Mucosa of stomach (tissue), 1 donor: Measurements from ENCODE around the gene CHKB.
A peak's percentile ranks its signal among the peaks of the same experiment; 100 is the strongest.

ENCODE experiments used
- H3K27me3 ChIP-seq: one replicate; pipeline ENCODE4 v1.7.0; 2013; ENCODE audit warnings: mild to moderate bottlenecking, low read length; ENCODE audit not compliant: control insufficient read depth, insufficient read depth
- H3K36me3 ChIP-seq: one replicate; pipeline ENCODE4 v1.7.0; 2013; ENCODE audit warnings: low read length; ENCODE audit not compliant: control insufficient read depth, insufficient read depth
- H3K4me1 ChIP-seq: one replicate; pipeline ENCODE4 v1.7.0; 2013; ENCODE audit warnings: mild to moderate bottlenecking, low read length; ENCODE audit not compliant: control insufficient read depth, insufficient read depth
- H3K4me3 ChIP-seq: one replicate; pipeline ENCODE4 v1.7.0; 2013; ENCODE audit warnings: low read length
- H3K9ac ChIP-seq: one replicate; pipeline ENCODE4 v1.7.0; 2013; ENCODE audit warnings: mild to moderate bottlenecking, low read length, moderate library complexity
- H3K9me3 ChIP-seq: one replicate; pipeline ENCODE4 v1.7.0; 2013; ENCODE audit warnings: mild to moderate bottlenecking, low read length, moderate library complexity; ENCODE audit not compliant: control insufficient read depth
- donor health status: Pancreatic carcinoma.

The CHKB gene

GRCh38 chr22:50573491-50574382 is 8.9 kb downstream of the CHKB start:
- Histone ChIP-seq H3K9me3 (no peaks in the 10 kb centered on the region), H3K27me3 (peaks cover 7% of the 10 kb centered on the region), H3K9ac (no peak overlapping the region), H3K4me1 (peaks cover 19% of the 10 kb centered on the region), H3K36me3 (no peaks in the 10 kb centered on the region), H3K4me3 (no peak overlapping the region)

GRCh38 chr22:50572965-50573364 is 9.7 kb downstream of the CHKB start:
- Histone ChIP-seq H3K9me3 (no peaks in the 10 kb centered on the region), H3K4me3 (no peak overlapping the region), H3K4me1 (peaks cover 19% of the 10 kb centered on the region), H3K9ac (no peak overlapping the region), H3K36me3 (no peaks in the 10 kb centered on the region), H3K27me3 (peaks cover 6% of the 10 kb centered on the region)

- H3K4me3 ChIP-seq, result no peak overlapping the region
- no peaks in the 10 kb centered on the region for H3K36me3 ChIP-seq
- H3K4me1 ChIP-seq, result peaks cover 22% of the 10 kb centered on the region
- H3K9ac ChIP-seq, result no peak overlapping the region
- no peaks in the 10 kb centered on the region for H3K27me3 ChIP-seq
- no peaks in the 10 kb centered on the region for H3K9me3 ChIP-seq
Observed at GRCh38 chr22:50571264-50572175, 11.1 kb downstream of the CHKB start.

- Histone ChIP-seq H3K36me3 (no peaks in the 10 kb centered on the region), H3K9ac (no peak overlapping the region), H3K4me3 (no peak overlapping the region), H3K9me3 (no peaks in the 10 kb centered on the region), H3K27me3 (no peaks in the 10 kb centered on the region), H3K4me1 (peaks cover 22% of the 10 kb centered on the region)
Observed at GRCh38 chr22:50570861-50571260, 11.8 kb downstream of the CHKB start.

GRCh38 chr22:50569896-50570535 is 12.6 kb downstream of the CHKB start:
- no peak overlapping the region for H3K4me3 ChIP-seq
- H3K4me1 ChIP-seq, result peaks cover 22% of the 10 kb centered on the region
- no peak overlapping the region for H3K9ac ChIP-seq
- H3K36me3 ChIP-seq, result no peaks in the 10 kb centered on the region
- no peaks in the 10 kb centered on the region for H3K9me3 ChIP-seq
- no peaks in the 10 kb centered on the region for H3K27me3 ChIP-seq

GRCh38 chr22:50569041-50569459 is 13.6 kb downstream of the CHKB start:
- no peaks in the 10 kb centered on the region for H3K27me3 ChIP-seq
- no peak overlapping the region for H3K4me3 ChIP-seq
- H3K9me3 ChIP-seq, result no peaks in the 10 kb centered on the region
- H3K4me1 ChIP-seq, result peaks cover 29% of the 10 kb centered on the region
- no peak overlapping the region for H3K9ac ChIP-seq
- no peaks in the 10 kb centered on the region for H3K36me3 ChIP-seq

GRCh38 chr22:50568626-50569025 is 14.0 kb downstream of the CHKB start:
- no peak overlapping the region for H3K4me3 ChIP-seq
- no peaks in the 10 kb centered on the region for H3K9me3 ChIP-seq
- no peaks in the 10 kb centered on the region for H3K36me3 ChIP-seq
- no peaks in the 10 kb centered on the region for H3K27me3 ChIP-seq
- peaks cover 33% of the 10 kb centered on the region for H3K4me1 ChIP-seq
- no peak overlapping the region for H3K9ac ChIP-seq

GRCh38 chr22:50567721-50568252 is 14.9 kb downstream of the CHKB start:
- Histone ChIP-seq H3K9ac (no peak overlapping the region), H3K4me3 (no peak overlapping the region), H3K9me3 (no peaks in the 10 kb centered on the region), H3K4me1 (peaks cover 39% of the 10 kb centered on the region), H3K27me3 (no peaks in the 10 kb centered on the region), H3K36me3 (no peaks in the 10 kb centered on the region)

GRCh38 chr22:50564289-50564688 is 18.4 kb downstream of the CHKB start:
- H3K9me3 ChIP-seq, result no peaks in the 10 kb centered on the region
- H3K36me3 ChIP-seq, result no peaks in the 10 kb centered on the region
- H3K27me3 ChIP-seq, result peaks cover 2% of the 10 kb centered on the region
- peaks cover 33% of the 10 kb centered on the region for H3K4me1 ChIP-seq
- H3K4me3 ChIP-seq, result no peak overlapping the region
- H3K9ac ChIP-seq, result peak overlapping the region; percentile 19

GRCh38 chr22:50563413-50564160 is 19.1 kb downstream of the CHKB start:
- Histone ChIP-seq H3K36me3 (no peaks in the 10 kb centered on the region), H3K27me3 (peaks cover 2% of the 10 kb centered on the region), H3K4me3 (peak overlapping the region; percentile 90), H3K4me1 (peaks cover 26% of the 10 kb centered on the region), H3K9ac (peak overlapping the region; percentile 82), H3K9me3 (no peaks in the 10 kb centered on the region)
